Measurements from ENCODE around the gene DOCK1. TPM values are rescaled to one million over a fixed set of nuclear protein-coding genes. Genes with fewer than 3 reads are reported as not detected.

Gene DOCK1
- polyA plus RNA-seq, 1 of the 3 experiments (the other 2 are of a cell fraction), result 15.5 TPM

- H3K4me2 ChIP-seq, result no peak overlapping the region
- no peak for DNase-seq
- no peak for TF ChIP-seq CHD2 (IDR thresholded peaks at IDR 0.05; ENCODE audit: low read length, partially characterized antibody)
- TF ChIP-seq EZH2phosphoT487 (IDR thresholded peaks at IDR 0.05; ENCODE audit: borderline replicate concordance, low read depth), result no peak
- no peak for TF ChIP-seq REST (IDR thresholded peaks at IDR 0.05; ENCODE audit: low read depth, low read length)
- TF ChIP-seq IRF3 (IDR thresholded peaks at IDR 0.05; ENCODE audit: low read depth, low read length), result no peak
- TF ChIP-seq TCF12 (IDR thresholded peaks at IDR 0.05), result no peak
- TF ChIP-seq GATA2 (CRISPR knock-in tag; IDR thresholded peaks at IDR 0.05), result no peak
- no peak for TF ChIP-seq JUND (IDR thresholded peaks at IDR 0.05)
- no peak for TF ChIP-seq ZBTB33 (IDR thresholded peaks at IDR 0.05; ENCODE audit: borderline replicate concordance, low read depth)
- TF ChIP-seq RAD21 (IDR thresholded peaks at IDR 0.05; ENCODE audit: low read length), result no peak
- no peak for TF ChIP-seq YY1 (IDR thresholded peaks at IDR 0.05; ENCODE audit: low read depth)
- no peak for TF ChIP-seq RCOR1 (IDR thresholded peaks at IDR 0.05; ENCODE audit: low read length)
- TF ChIP-seq USF2 (IDR thresholded peaks at IDR 0.05; ENCODE audit: borderline replicate concordance, low read depth, low read length), result no peak
- TF ChIP-seq GABPA (IDR thresholded peaks at IDR 0.05; ENCODE audit: low read depth), result no peak
- no peak for TF ChIP-seq CTCF (IDR thresholded peaks at IDR 0.05)
- no peak for TF ChIP-seq NFIC (IDR thresholded peaks at IDR 0.05; ENCODE audit: borderline replicate concordance)
- TF ChIP-seq RFX5 (IDR thresholded peaks at IDR 0.05; ENCODE audit: low read length), result no peak
- TF ChIP-seq MEF2A (IDR thresholded peaks at IDR 0.05; ENCODE audit: borderline replicate concordance, low read depth), result no peak
- no peak for TF ChIP-seq NRF1 (IDR thresholded peaks at IDR 0.05; ENCODE audit: low read depth, low read length)
- no peak for TF ChIP-seq RXRA (IDR thresholded peaks at IDR 0.05; ENCODE audit: borderline replicate concordance, low read depth)
- H3K9me3 ChIP-seq, result no peaks in the 10 kb centered on the region
- H3K9me2 ChIP-seq, result no peaks in the 10 kb centered on the region
- H3K4me1 ChIP-seq (ENCODE audit: control insufficient read depth in 1 of 2, insufficient read depth in 2 of 2, low read depth in 1 of 2, low read length in 1 of 2), result no peaks in the 10 kb centered on the region; a peak in 1 of 4 replicates
- ChIA-PET POLR2A (no interaction called here), CTCF (no interaction called here)
- peaks cover 6% of the 10 kb centered on the region for H3F3A ChIP-seq (replicated peaks; ENCODE audit: insufficient read depth)
- no peak overlapping the region for H3K27ac ChIP-seq (ENCODE audit: low read depth in 2 of 2, low read length in 1 of 2)
- no peak overlapping the region for H2AFZ ChIP-seq (ENCODE audit: low read depth)
- no peak overlapping the region for H3K4me3 ChIP-seq (ENCODE audit: low read depth in 2 of 2, low read length in 1 of 2)
- no peak overlapping the region for H3K9ac ChIP-seq
- H3K27me3 ChIP-seq (ENCODE audit: insufficient read depth), result no peaks in the 10 kb centered on the region
- WGBS (ENCODE audit: low lambda C conversion rate), result 92% methylated on average over 4 of the region's 4 CpGs
- H3K36me3 ChIP-seq (replicated peaks in 1 of 2; ENCODE audit: control insufficient read depth in 1 of 2, insufficient read depth in 2 of 2, low read length in 1 of 2), result no peaks in the 10 kb centered on the region
- H3K79me2 ChIP-seq (ENCODE audit: insufficient read depth), result peaks cover 91% of the 10 kb centered on the region
- H4K20me1 ChIP-seq (ENCODE audit: insufficient read depth), result peaks cover 76% of the 10 kb centered on the region
Observed at GRCh38 chr10:126956712-126957108, 51.5 kb downstream of the DOCK1 start.

All from SK-N-SH (cell line).